Muscle layer of duodenum (tissue), 2 donors: Measurements from ENCODE around the gene SEMA5B.

Experiments
- H3K27ac ChIP-seq: one replicate; pipeline ENCODE4 v1.7.0; 2013; ENCODE audit warnings: mild to moderate bottlenecking, low read length
- H3K27me3 ChIP-seq: one replicate; pipeline ENCODE4 v1.7.0; 2013; ENCODE audit warnings: low read depth, mild to moderate bottlenecking, control low read depth, low read length
- H3K36me3 ChIP-seq, 2 donors: one replicate each; pipeline ENCODE4 v1.7.0; 2013; ENCODE audit warnings: low read length in 2 of 2, control low read depth in 1 of 2, mild to moderate bottlenecking in 1 of 2; ENCODE audit not compliant: insufficient read depth in 2 of 2, control insufficient read depth in 1 of 2
- H3K4me1 ChIP-seq, 2 donors: one replicate each; pipeline ENCODE4 v1.7.0; 2013; ENCODE audit warnings: low read length in 2 of 2, mild to moderate bottlenecking in 2 of 2, control low read depth in 1 of 2, moderate library complexity in 1 of 2; ENCODE audit not compliant: insufficient read depth in 2 of 2, control insufficient read depth in 1 of 2
- H3K4me3 ChIP-seq, 2 donors: one replicate each; pipeline ENCODE4 v1.7.0; 2013; ENCODE audit warnings: low read length in 2 of 2, low read depth in 1 of 2, mild to moderate bottlenecking in 1 of 2
- H3K9me3 ChIP-seq, 2 donors: one replicate each; pipeline ENCODE4 v1.7.0; 2013; ENCODE audit warnings: low read length in 2 of 2, control low read depth in 1 of 2, mild to moderate bottlenecking in 1 of 2; ENCODE audit not compliant: control insufficient read depth in 1 of 2
- donor health status: healthy.

SEMA5B gene

DNA sequence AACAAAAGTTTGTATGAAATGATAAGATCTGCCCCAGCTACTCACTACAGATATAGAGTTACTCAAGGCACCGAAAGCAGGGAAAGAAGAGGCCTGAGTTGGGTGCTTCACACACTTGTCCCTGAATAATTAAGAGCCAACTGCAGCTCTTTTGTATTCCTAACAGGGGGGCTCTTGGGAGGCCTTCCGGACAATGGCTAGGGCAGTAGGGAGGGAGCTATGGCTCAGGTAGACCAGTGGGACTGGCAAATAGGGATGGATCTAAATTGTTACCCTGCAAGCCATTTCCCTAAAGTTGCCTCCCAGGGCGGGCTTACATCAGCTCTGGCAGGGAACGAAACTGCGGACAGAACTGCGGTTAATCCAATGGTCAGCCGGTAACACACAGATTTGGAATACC is 6.2 kb downstream of the SEMA5B start:
- H3K36me3 ChIP-seq, result no peaks in the 10 kb centered on the region

DNA sequence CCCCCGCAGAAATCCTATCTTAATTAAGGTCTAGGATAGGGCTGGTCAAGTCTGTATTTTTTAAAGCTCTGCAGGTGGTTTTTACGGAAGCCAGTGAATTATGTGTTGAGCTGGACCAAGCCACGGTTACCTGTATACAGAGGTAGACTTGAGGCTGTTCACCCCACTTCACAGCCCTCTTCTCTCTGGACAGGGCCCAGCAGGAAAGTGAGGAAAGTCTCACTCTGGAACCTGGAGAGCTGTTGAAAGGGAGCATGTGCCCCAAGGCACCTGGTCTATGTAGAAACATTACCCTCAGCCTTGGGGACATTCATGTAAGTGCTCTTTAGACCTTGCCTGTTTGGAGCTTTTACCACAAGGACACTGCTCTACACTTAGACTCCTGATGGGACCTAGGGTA is 6.9 kb downstream of the SEMA5B start:
- H3K4me1 ChIP-seq, result no peaks in the 10 kb centered on the region

More for the DNA sequence above, 6.2 kb downstream of the SEMA5B start:
- Histone ChIP-seq H3K27ac (no peak overlapping the region), H3K4me3 (no peak overlapping the region), H3K4me1 (no peaks in the 10 kb centered on the region), H3K9me3 (no peaks in the 10 kb centered on the region), H3K27me3 (peaks cover 5% of the 10 kb centered on the region)

DNA sequence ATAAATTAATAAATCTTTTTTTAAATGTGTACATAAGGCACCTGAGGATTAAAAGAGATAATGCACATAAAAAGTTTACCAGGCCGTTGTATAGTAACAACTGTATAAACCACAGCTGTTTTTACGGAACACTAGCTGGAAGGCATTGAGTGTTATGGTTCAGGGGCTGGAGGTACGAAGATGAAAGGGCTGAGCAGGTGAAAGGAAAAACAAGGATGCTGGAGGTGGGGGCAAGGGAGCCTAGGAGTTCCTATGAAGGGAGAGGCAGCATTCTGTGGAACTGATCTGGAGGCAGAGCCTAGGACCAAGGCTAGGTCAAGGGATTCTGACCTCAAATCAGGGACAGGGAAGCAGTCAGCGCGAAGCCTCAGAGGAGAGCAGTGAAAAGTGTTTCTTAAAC is 8.0 kb downstream of the SEMA5B start:
- H3K27ac ChIP-seq, result no peak overlapping the region
- no peaks in the 10 kb centered on the region for H3K4me1 ChIP-seq
- H3K9me3 ChIP-seq, result no peaks in the 10 kb centered on the region
- H3K36me3 ChIP-seq, result no peaks in the 10 kb centered on the region
- H3K4me3 ChIP-seq, result no peak overlapping the region
- H3K27me3 ChIP-seq, result no peaks in the 10 kb centered on the region

More for the DNA sequence above, 6.9 kb downstream of the SEMA5B start:
- Histone ChIP-seq H3K9me3 (no peaks in the 10 kb centered on the region), H3K27ac (no peak overlapping the region), H3K36me3 (no peaks in the 10 kb centered on the region), H3K4me3 (no peak overlapping the region), H3K27me3 (peaks cover 5% of the 10 kb centered on the region)

DNA sequence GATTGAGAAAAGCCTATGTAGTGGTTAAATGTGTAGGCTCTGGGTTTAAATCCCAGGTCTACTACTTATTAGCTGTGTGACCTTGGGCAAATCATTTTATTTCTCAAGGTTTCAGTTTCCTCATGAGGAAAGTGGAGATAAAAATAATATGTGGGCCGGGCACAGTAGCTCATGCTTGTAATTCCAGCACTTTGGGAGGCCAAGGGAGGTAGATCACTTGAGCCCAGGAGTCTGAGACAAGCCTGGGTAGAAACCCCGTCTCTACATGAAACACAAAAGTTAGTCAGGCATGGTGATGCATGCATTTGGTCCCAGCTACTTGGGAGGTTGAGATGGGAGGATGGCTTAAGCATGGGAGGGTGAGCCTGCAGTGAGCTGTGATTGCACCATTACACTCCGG is 8.4 kb downstream of the SEMA5B start:
- Histone ChIP-seq H3K4me1 (no peaks in the 10 kb centered on the region), H3K27ac (no peak overlapping the region), H3K36me3 (no peaks in the 10 kb centered on the region), H3K4me3 (no peak overlapping the region), H3K27me3 (no peaks in the 10 kb centered on the region), H3K9me3 (no peaks in the 10 kb centered on the region)

DNA sequence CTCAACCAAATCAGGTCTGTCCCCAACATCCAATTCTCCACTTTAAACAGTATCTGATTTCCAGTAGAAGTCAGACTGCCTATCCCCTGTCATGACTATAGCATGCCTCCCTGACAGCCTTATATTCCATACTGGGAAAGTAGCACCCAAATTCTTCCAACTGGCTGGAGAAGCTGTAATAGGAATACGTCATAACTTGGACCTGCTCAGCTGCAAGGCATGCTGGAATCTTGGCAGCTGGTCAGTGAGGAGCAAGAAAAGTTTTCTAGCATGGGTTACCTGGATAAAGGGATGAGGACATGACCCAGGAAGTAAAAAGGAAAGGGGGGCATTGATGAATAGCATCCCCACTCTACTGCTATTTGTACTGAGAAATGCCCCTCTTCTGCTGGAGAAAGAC is 8.9 kb downstream of the SEMA5B start:
- no peaks in the 10 kb centered on the region for H3K27me3 ChIP-seq
- no peak overlapping the region for H3K27ac ChIP-seq
- H3K4me1 ChIP-seq, result no peaks in the 10 kb centered on the region
- H3K36me3 ChIP-seq, result no peaks in the 10 kb centered on the region
- no peaks in the 10 kb centered on the region for H3K9me3 ChIP-seq
- no peak overlapping the region for H3K4me3 ChIP-seq

DNA sequence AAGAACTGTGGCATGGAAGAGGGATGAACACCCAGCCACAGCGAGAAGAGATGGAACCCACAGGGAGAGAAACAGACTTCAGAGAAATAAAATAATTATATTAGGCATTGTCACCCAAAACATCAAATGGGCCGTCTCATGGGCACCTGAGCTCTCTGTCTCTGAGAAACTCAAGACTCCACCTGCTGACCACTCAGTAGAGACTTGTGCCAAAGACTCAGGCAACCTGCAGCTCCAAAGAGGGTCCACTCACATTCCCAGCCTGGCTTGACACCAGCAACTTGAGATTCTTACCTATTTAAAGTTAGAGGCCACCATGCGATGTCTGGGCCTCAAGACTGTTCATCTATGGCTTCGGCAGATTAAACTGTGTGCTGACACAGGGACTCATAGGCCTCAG is 12.0 kb downstream of the SEMA5B start:
- Histone ChIP-seq H3K9me3 (no peaks in the 10 kb centered on the region), H3K4me1 (no peaks in the 10 kb centered on the region), H3K27ac (no peak overlapping the region), H3K27me3 (no peaks in the 10 kb centered on the region), H3K4me3 (no peak overlapping the region), H3K36me3 (no peaks in the 10 kb centered on the region)

DNA sequence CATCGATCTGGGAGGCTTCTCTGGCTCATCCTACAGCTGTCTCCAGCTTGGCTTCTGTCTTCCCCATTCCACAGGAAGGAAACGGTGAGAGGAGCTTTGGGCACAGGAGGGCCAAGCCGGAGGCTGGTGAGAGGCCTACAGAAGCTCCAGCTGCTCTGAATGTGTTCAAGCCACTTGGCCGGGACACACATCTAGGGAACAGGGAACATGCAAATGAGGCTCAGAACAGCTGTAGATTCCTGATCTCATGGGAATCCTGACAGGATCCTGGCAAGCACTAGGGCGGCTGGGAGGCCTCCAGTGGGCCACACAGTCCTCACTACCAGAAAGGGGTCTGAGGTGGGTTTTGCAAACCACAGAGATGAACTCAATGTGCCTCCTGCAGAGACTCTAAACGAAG is 13.7 kb downstream of the SEMA5B start:
- Histone ChIP-seq H3K9me3 (no peaks in the 10 kb centered on the region), H3K4me1 (no peaks in the 10 kb centered on the region), H3K36me3 (no peaks in the 10 kb centered on the region), H3K27me3 (no peaks in the 10 kb centered on the region), H3K27ac (no peak overlapping the region), H3K4me3 (no peak overlapping the region)

DNA sequence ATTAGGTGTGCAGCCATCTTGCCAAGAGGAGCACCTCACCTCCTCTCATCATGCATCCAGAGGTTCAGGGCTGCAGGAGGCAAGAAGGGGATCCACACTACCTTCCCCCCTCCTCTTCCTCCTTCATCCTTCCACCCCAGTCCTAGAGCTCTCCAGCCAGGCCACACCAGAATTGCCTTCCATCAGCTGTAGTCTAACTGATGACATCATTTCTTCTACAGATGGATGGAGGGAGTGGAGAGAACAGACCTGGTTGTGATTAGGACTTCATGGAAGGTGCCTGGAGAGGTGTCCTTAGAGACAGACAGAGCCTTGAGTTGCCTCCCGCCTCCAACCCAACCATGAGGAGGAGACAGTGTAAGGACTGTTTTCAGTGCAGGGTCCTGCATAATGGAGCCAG is 14.9 kb downstream of the SEMA5B start:
- Histone ChIP-seq H3K27me3 (no peaks in the 10 kb centered on the region), H3K27ac (no peak overlapping the region), H3K4me3 (no peak overlapping the region), H3K9me3 (no peaks in the 10 kb centered on the region), H3K36me3 (no peaks in the 10 kb centered on the region), H3K4me1 (no peaks in the 10 kb centered on the region)

DNA sequence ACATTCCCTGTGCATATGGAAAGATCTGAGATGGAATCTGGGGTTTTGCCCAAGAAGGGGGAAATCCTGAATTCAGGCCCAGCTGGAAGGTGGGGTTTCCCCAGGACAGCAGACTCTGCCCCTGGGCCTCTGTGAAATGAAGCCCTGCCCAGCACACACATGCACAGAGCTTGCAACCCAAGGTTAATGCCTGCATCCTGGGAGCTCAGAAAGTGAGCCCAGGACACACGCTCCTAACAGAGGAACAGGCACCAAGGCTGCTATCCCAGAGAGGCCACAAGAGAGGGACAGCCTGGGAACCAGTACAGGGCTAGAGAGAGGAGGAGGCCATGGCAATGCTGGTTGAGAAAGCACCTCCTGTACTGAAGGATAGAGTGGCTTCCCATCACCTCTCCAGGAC is 16.1 kb downstream of the SEMA5B start:
- Histone ChIP-seq H3K4me1 (no peaks in the 10 kb centered on the region), H3K4me3 (no peak overlapping the region), H3K36me3 (no peaks in the 10 kb centered on the region)

DNA sequence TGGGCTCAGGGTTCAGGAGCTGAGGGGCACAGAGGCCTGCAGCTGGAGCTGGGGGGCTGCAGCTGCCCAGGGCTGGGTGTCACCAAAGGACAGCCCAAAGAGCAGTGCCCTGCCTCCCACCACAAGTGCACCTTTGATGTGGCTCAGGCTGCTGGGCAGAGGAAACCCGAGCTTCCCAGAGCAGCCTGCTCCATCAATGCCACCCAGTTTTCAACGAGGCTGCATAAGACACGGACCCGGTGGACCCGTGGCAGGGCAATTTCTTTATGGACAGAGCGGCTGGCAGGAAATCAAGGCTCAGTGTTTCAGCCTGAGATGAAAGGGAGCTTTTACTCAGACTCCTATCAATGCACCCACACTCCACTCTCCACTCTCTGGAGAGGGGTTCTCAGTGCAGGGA is 18.7 kb downstream of the SEMA5B start:
- no peak overlapping the region for H3K4me3 ChIP-seq
- no peaks in the 10 kb centered on the region for H3K36me3 ChIP-seq
- no peaks in the 10 kb centered on the region for H3K9me3 ChIP-seq
- H3K27me3 ChIP-seq, result no peaks in the 10 kb centered on the region
- H3K27ac ChIP-seq, result no peak overlapping the region
- no peaks in the 10 kb centered on the region for H3K4me1 ChIP-seq

More for the DNA sequence above, 16.1 kb downstream of the SEMA5B start:
- no peak overlapping the region for H3K27ac ChIP-seq
- H3K27me3 ChIP-seq, result no peaks in the 10 kb centered on the region
- H3K9me3 ChIP-seq, result no peaks in the 10 kb centered on the region

DNA sequence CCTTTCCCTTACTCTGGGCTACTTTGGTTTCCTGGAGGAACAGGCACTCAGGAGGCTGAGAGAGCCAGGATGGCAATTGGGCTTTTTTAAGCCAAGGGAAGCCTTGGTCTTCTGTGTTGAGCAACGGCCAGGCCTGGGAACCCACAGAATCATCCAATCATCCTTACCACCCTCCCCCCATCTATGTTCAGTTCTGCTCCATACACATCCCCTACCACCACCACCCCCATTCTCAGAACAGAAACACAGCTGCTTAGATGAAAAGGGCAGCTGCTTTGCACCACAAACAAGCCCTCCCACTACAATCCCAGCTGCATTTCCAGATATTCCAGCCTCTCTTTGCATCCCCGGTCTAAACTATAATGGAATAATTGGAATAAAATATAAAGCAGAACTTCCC is 21.0 kb downstream of the SEMA5B start:
- Histone ChIP-seq H3K27me3 (no peaks in the 10 kb centered on the region), H3K27ac (no peak overlapping the region), H3K36me3 (no peaks in the 10 kb centered on the region), H3K9me3 (no peaks in the 10 kb centered on the region), H3K4me3 (no peak overlapping the region), H3K4me1 (no peaks in the 10 kb centered on the region)

DNA sequence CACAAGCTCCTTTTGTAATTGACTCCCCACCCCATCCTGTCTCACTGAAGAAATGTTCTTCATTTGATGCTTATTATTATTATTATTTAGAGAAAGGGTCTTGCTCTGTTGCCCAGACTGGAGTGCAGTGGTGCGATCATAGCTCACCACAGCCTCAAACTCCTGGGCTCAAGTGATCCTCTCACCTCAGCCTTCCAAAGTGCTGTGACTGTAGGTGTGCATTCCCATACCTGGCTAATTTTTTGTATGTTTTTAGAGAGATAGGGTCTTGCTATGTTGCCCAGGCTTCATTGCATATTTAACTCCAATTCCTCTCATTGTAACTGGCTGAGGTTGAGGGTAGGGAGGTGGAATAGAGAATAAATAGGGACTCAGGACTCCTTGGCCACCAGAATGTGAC is 22.3 kb downstream of the SEMA5B start:
- H3K4me1 ChIP-seq, result no peaks in the 10 kb centered on the region
- no peak overlapping the region for H3K4me3 ChIP-seq
- no peaks in the 10 kb centered on the region for H3K27me3 ChIP-seq
- no peaks in the 10 kb centered on the region for H3K9me3 ChIP-seq
- H3K36me3 ChIP-seq, result no peaks in the 10 kb centered on the region
- no peak overlapping the region for H3K27ac ChIP-seq
